Sigmoid colon (tissue), 7 donors: ENCODE results near the gene CLDN7. TPM values are rescaled to one million over a fixed set of nuclear protein-coding genes. Genes with fewer than 3 reads are reported as not detected.

Source experiments
- DNase-seq: peaks from one replicate; pipeline ENCODE4 v3.0.0-alpha.2; 2019
- H3K27ac ChIP-seq, 4 donors: fragments of 200-600 bp; sonication (generic); one replicate each; pipeline ENCODE4 v1.5.1; 2016 to 2019; ENCODE audit warnings: mild to moderate bottlenecking in 1 of 4
- H3K27me3 ChIP-seq, 3 donors: fragments of 200-600 bp; sonication (generic); one replicate each; pipeline ENCODE4 v1.5.1; 2019; ENCODE audit warnings: mild to moderate bottlenecking in 1 of 3
- H3K36me3 ChIP-seq, 4 donors: fragments of 200-600 bp; sonication (generic); one replicate each; pipeline ENCODE4 v1.5.1; 2016 to 2019
- H3K4me1 ChIP-seq, 4 donors: fragments of 200-600 bp; sonication (generic); one replicate each; pipeline ENCODE4 v1.5.1; 2017 to 2019
- H3K4me3 ChIP-seq, 4 donors: fragments of 200-600 bp; sonication (generic); one replicate each; pipeline ENCODE4 v1.5.1; 2017 to 2019; ENCODE audit warnings: mild to moderate bottlenecking in 2 of 4, moderate library complexity in 1 of 4
- H3K9me3 ChIP-seq, 4 donors: fragments of 200-600 bp in 3 of 4; sonication (generic) in 3 of 4; one replicate each; pipeline versions ENCODE4 v1.5.1 to v1.6.1; 2013 to 2019
- EP300 ChIP-seq, 4 donors: sonication (generic); formaldehyde crosslinking; IDR thresholded peaks; one replicate each; pipeline ENCODE4 v1.6.1; 2017; ENCODE audit warnings: antibody characterized with exemption in 4 of 4
- POLR2A ChIP-seq, 2 donors: fragments of 450-650 bp; IDR thresholded peaks; one replicate each; pipeline ENCODE4 v1.6.1; 2016; ENCODE audit warnings: antibody characterized with exemption in 2 of 2, mild to moderate bottlenecking in 2 of 2, moderate library complexity in 2 of 2
- POLR2AphosphoS5 ChIP-seq, 4 donors: sonication (generic); formaldehyde crosslinking; IDR thresholded peaks; one replicate each; pipeline ENCODE4 v1.6.1; 2017; ENCODE audit warnings: antibody characterized with exemption in 4 of 4
- WGBS, 2 donors: extraction: QIAGEN DNeasy Blood & Tissue Kit; methylation state at CpG; one replicate each; pipeline ENCODE4 v1.1.7; 2013; 5-methylcytosine and 5-hydroxymethylcytosine counted together
- intact Hi-C: fragments of 100-400 bp; cut with DNase I; formaldehyde crosslinking; loops from one replicate; pipeline ENCODE4 v1.15.1; 2023
- polyA plus RNA-seq, 3 donors: library from polyadenylated mRNA; stranded (reverse); fragments of 200-250 nt; gene quantifications; one replicate each; pipeline ENCODE4 v1.2.3, GENCODE V29; 2013
- total RNA-seq, 4 donors: library from RNA; depleted of rRNA; stranded (reverse); fragments of >200 nt; gene quantifications; one replicate each; pipeline ENCODE4 v1.1.0, GENCODE V29; 2016
- TF ChIP-seq, protein P1 (sequence below), 4 experiments: fragments of 450-650 bp in 3 of 4; fragments of 200-600 bp in 1 of 4; IDR thresholded peaks; one replicate each; pipeline ENCODE4 v1.5.1; 2016 to 2019; ENCODE audit warnings: antibody characterized with exemption in 4 of 4, mild to moderate bottlenecking in 3 of 4, moderate library complexity in 2 of 4
- donor health status: healthy with polysubstance abuse.
- donor health status: Bipolar disorder and iron deficiency.
- donor health status: healthy.

Gene CLDN7
- total and polyA plus RNA-seq, 7 donors, result 1.1 to 963 (median 91.7) TPM; not detected in 1

DNA sequence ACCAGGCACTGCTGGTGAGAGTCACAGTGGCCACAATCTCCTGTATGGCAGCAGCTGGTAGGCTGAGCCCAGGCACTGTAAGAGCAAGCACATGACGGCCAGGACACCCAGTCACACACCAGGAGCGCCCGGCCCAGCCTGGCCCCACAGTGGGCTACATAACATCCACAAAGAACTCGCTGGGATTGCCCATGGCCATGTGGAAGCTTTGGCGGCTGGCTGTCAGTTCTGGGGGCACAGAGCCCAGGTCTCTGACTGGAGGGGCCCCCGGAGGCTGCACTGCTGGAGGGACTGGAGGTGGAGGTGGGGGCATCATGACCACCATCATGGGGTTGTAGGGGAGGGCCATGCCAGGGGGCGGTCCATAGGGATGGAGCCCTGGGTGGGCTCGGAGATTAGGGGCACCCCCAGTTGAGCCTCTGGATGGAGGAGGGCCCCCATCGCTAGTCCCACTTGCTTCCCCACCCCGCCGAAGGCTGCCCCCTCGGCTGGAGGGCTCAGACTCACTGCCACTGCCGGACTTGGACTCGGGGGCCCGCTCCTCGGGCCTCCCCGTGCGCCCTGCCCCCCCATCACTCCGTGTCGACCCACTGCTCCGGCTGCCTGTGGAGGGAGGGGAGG lies 36.5 kb downstream of the CLDN7 start:
- Histone ChIP-seq H3K9me3 (no peaks in the 10 kb centered on the region), H3K36me3 (peaks cover 41 to 90% (median 68%) of the 10 kb centered on the region in 4 donors), H3K4me1 (peaks cover 0 to 11% (median 8%) of the 10 kb centered on the region in 4 donors), H3K27ac (peak overlapping the region in 1 of 4 donors; percentile 43), H3K27me3 (no peaks in the 10 kb centered on the region), H3K4me3 (no peak overlapping the region)
- DNase-seq, result no peak
- TF ChIP-seq, protein P1, sequence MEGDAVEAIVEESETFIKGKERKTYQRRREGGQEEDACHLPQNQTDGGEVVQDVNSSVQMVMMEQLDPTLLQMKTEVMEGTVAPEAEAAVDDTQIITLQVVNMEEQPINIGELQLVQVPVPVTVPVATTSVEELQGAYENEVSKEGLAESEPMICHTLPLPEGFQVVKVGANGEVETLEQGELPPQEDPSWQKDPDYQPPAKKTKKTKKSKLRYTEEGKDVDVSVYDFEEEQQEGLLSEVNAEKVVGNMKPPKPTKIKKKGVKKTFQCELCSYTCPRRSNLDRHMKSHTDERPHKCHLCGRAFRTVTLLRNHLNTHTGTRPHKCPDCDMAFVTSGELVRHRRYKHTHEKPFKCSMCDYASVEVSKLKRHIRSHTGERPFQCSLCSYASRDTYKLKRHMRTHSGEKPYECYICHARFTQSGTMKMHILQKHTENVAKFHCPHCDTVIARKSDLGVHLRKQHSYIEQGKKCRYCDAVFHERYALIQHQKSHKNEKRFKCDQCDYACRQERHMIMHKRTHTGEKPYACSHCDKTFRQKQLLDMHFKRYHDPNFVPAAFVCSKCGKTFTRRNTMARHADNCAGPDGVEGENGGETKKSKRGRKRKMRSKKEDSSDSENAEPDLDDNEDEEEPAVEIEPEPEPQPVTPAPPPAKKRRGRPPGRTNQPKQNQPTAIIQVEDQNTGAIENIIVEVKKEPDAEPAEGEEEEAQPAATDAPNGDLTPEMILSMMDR (IDR thresholded peaks at IDR 0.05), result no peak
- TF ChIP-seq POLR2A (IDR thresholded peaks at IDR 0.05) (no peak), EP300 (IDR thresholded peaks at IDR 0.05) (no peak), POLR2AphosphoS5 (IDR thresholded peaks at IDR 0.05) (no peak)
- intact Hi-C loops, result no loop called here
- WGBS, 2 donors, result 81 to 85% methylated on average over 21 of the region's 21 CpGs

DNA sequence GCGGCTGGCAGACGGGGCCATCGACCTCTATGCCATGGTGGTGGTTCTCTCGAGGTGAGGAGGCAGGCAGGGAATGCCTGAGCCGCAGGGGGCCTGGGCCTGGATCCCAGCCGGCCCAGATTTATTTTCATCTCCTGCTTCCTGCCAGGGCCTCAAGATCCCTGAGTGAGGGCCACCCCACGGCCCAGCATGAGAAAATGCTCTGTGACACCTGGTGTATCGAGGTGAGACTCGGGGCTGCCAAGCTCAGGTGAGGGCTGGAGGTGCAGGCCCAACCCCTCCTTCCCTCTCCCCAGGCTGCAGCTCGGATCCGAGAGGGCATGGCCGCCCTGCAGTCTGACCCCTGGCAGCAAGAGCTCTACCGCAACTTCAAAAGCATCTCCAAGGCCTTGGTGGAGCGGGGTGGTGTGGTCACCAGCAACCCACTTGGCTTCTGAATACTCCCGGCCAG lies 37.6 kb downstream of the CLDN7 start:
- peak overlapping the region in 2 of 4 donors; percentile 22 to 43 for H3K27ac ChIP-seq
- H3K9me3 ChIP-seq, result no peaks in the 10 kb centered on the region
- H3K4me1 ChIP-seq, result peaks cover 0 to 20% (median 14%) of the 10 kb centered on the region in 4 donors
- no peaks in the 10 kb centered on the region for H3K27me3 ChIP-seq
- 68 to 83% methylated on average over 15 of the region's 15 CpGs for WGBS, 2 donors
- TF ChIP-seq POLR2AphosphoS5 (IDR thresholded peaks at IDR 0.05), result no peak
- TF ChIP-seq, protein P1 (IDR thresholded peaks at IDR 0.05), result no peak
- no peak for DNase-seq
- intact Hi-C loops, result no loop called here
- H3K36me3 ChIP-seq, result peaks cover 40 to 80% (median 60%) of the 10 kb centered on the region in 4 donors
- no peak overlapping the region for H3K4me3 ChIP-seq

DNA sequence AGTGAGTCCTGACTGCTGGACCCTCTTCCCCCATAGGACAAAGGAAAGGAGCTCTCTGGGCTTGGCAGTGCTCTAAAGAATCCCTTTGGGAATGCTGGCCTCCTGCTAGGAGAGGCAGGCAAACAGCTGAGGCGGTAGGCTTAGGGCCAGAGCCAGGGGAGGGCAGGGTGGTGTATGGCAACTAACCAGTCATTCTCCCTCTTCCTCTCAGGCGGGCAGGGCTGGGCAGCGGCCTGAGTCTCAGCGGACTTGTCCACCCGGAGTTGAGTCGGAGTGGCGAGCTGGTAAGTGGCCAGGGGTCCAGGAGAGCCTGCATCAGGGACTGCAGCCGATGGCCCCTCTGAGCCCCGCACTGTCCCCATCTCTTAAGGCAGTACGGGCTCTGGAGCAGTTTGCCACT lies 38.2 kb downstream of the CLDN7 start:
- peaks cover 35 to 74% (median 54%) of the 10 kb centered on the region in 4 donors for H3K36me3 ChIP-seq
- WGBS, 2 donors, result 81 to 90% methylated on average over 10 of the region's 10 CpGs
- intact Hi-C loops, result no loop called here

DNA sequence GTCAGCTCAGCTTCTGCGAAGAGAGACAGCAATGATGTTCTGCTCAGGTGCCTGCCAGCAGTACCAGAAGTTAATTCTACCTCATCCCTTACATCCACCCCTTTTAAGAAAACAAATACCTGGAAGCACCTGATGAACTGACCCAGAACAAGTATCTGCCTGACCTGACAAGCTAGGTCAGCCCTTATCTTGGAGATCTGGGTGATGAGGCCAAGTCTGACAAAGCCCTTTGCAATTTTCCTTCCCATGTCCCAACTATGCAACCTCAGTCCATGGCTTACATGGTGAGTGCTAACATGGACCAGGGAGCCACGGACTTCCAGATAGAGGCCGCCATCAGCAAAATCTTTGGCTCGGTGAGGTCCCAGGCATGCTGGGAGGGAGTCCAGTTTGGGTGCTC lies 38.9 kb downstream of the CLDN7 start:
- no peak overlapping the region for H3K4me3 ChIP-seq
- peaks cover 0 to 31% (median 24%) of the 10 kb centered on the region in 4 donors for H3K4me1 ChIP-seq
- no peak for DNase-seq
- H3K9me3 ChIP-seq, result no peaks in the 10 kb centered on the region
- no peak overlapping the region for H3K27ac ChIP-seq
- 90 to 93% methylated on average over 4 of the region's 4 CpGs for WGBS, 2 donors
- H3K36me3 ChIP-seq, result peaks cover 28 to 66% (median 48%) of the 10 kb centered on the region in 4 donors
- H3K27me3 ChIP-seq, result no peaks in the 10 kb centered on the region
- intact Hi-C loops, result no loop called here
- TF ChIP-seq POLR2A (IDR thresholded peaks at IDR 0.05), result no peak
- TF ChIP-seq POLR2AphosphoS5 (IDR thresholded peaks at IDR 0.05), result no peak
- no peak for TF ChIP-seq EP300 (IDR thresholded peaks at IDR 0.05)
- TF ChIP-seq, protein P1 (IDR thresholded peaks at IDR 0.05), result no peak

More for the DNA sequence above, 38.2 kb downstream of the CLDN7 start:
- H3K27me3 ChIP-seq, result no peaks in the 10 kb centered on the region
- no peaks in the 10 kb centered on the region for H3K9me3 ChIP-seq
- H3K27ac ChIP-seq, result peak overlapping the region in 1 of 4 donors; percentile 43
- no peak overlapping the region for H3K4me3 ChIP-seq
- H3K4me1 ChIP-seq, result peaks cover 0 to 24% (median 19%) of the 10 kb centered on the region in 4 donors
- DNase-seq, result no peak
- no peak for TF ChIP-seq POLR2A (IDR thresholded peaks at IDR 0.05)
- TF ChIP-seq, protein P1 (IDR thresholded peaks at IDR 0.05), result no peak
- no peak for TF ChIP-seq EP300 (IDR thresholded peaks at IDR 0.05)
- TF ChIP-seq POLR2AphosphoS5 (IDR thresholded peaks at IDR 0.05), result no peak
